WTC11 (cell line): ENCODE data around the gene HMGB1. TPM values are rescaled to one million over a fixed set of nuclear protein-coding genes. Genes with fewer than 3 reads are reported as not detected.

Source experiments
- ATAC-seq: fragments of 200-7000 bp; cut with Tn5 transposase; 2 replicates; pipeline ENCODE4 v1.10.0; 2021; ENCODE audit warnings: mild to moderate bottlenecking, moderate library complexity
- CTCF ChIA-PET: fragments of 300-600 bp; sonication (Branson Sonifier 250); formaldehyde crosslinking; loops from one replicate; lab custom pipeline; 2021; ENCODE audit warnings: antibody characterized with exemption; lab: Charles Lee
- POLR2A ChIA-PET: fragments of 350-600 bp; sonication (Branson Sonifier 250); formaldehyde crosslinking; loops from one replicate; lab custom pipeline; 2021; ENCODE audit warnings: antibody characterized with exemption; lab: Charles Lee
- DNase-seq: peaks from one replicate; pipeline ENCODE4 v3.0.0; 2021; ENCODE audit warnings: low spot score
- H3K27ac Mint-ChIP-seq: 2 replicates; pipeline ENCODE4 v1.8.0; 2021; ENCODE audit warnings: mixed read lengths
- H3K27me3 Mint-ChIP-seq: 2 replicates; pipeline ENCODE4 v1.8.0; 2021; ENCODE audit warnings: low read depth, mild to moderate bottlenecking, moderate library complexity, mixed read lengths
- H3K36me3 Mint-ChIP-seq: 2 replicates; pipeline ENCODE4 v1.8.0; 2021; ENCODE audit warnings: mixed read lengths
- H3K4me1 Mint-ChIP-seq: 2 replicates; pipeline ENCODE4 v1.8.0; 2022; ENCODE audit warnings: mixed read lengths
- H3K4me3 Mint-ChIP-seq: 2 replicates; pipeline ENCODE4 v1.8.0; 2021; ENCODE audit warnings: mild to moderate bottlenecking, moderate library complexity, mixed read lengths
- H3K9me3 Mint-ChIP-seq: 2 replicates; pipeline ENCODE4 v1.8.0; 2021; ENCODE audit warnings: mixed read lengths
- ATF1 ChIP-seq: sonication (generic); formaldehyde crosslinking; IDR thresholded peaks from 2 replicates; pipeline ENCODE4 v1.8.1; 2023; ENCODE audit warnings: mild to moderate bottlenecking, moderate library complexity, missing genetic modification reagents
- CBFB ChIP-seq: sonication (generic); formaldehyde crosslinking; IDR thresholded peaks from 2 replicates; pipeline ENCODE4 v1.8.1; 2022; ENCODE audit warnings: mild to moderate bottlenecking, low read depth, missing genetic modification reagents
- E2F5 ChIP-seq: sonication (generic); formaldehyde crosslinking; IDR thresholded peaks from 2 replicates; pipeline ENCODE4 v1.8.1; 2022; ENCODE audit warnings: mild to moderate bottlenecking, moderate library complexity, missing genetic modification reagents
- ETV6 ChIP-seq: sonication (generic); formaldehyde crosslinking; IDR thresholded peaks from 2 replicates; pipeline ENCODE4 v1.8.1; 2022; ENCODE audit warnings: mild to moderate bottlenecking, missing genetic modification reagents
- FOXJ3 ChIP-seq: sonication (generic); formaldehyde crosslinking; IDR thresholded peaks from 2 replicates; pipeline ENCODE4 v1.9.0; 2021; ENCODE audit warnings: missing genetic modification reagents, mild to moderate bottlenecking, borderline replicate concordance
- NFATC4 ChIP-seq: fragments of 250-450 bp; sonication (Bioruptor Pico); IDR thresholded peaks from 2 replicates; pipeline ENCODE4 v1.9.0; 2021; ENCODE audit warnings: mild to moderate bottlenecking
- NR2C2 ChIP-seq: sonication (generic); formaldehyde crosslinking; IDR thresholded peaks from 2 replicates; pipeline ENCODE4 v1.8.0; 2022; ENCODE audit warnings: mild to moderate bottlenecking, missing genetic modification reagents
- NR3C1 ChIP-seq: sonication (generic); formaldehyde crosslinking; conservative IDR thresholded peaks from 2 replicates; pipeline ENCODE4 v1.8.1; 2023; ENCODE audit warnings: low read depth, mild to moderate bottlenecking, missing genetic modification reagents
- OVOL2 ChIP-seq: fragments of 250-450 bp; sonication (Bioruptor Pico); IDR thresholded peaks from 2 replicates; pipeline ENCODE4 v1.9.0; 2021; ENCODE audit warnings: mild to moderate bottlenecking, borderline replicate concordance
- ZNF232 ChIP-seq: sonication (generic); formaldehyde crosslinking; IDR thresholded peaks from 2 replicates; pipeline ENCODE4 v1.8.0; 2022; ENCODE audit warnings: mild to moderate bottlenecking, missing genetic modification reagents
- ZNF671 ChIP-seq: fragments of 250-450 bp; sonication (Bioruptor Pico); IDR thresholded peaks from 2 replicates; pipeline ENCODE4 v1.8.0; 2021; ENCODE audit warnings: mild to moderate bottlenecking
- total RNA-seq: library from RNA; stranded (reverse); gene quantifications from 3 replicates; pipeline ENCODE4 v1.2.3, GENCODE V29; 2021
- TF ChIP-seq, protein P1 (sequence below): sonication (generic); formaldehyde crosslinking; IDR thresholded peaks from 2 replicates; pipeline ENCODE4 v1.8.0; 2022; ENCODE audit warnings: missing genetic modification reagents
- TF ChIP-seq, protein P2 (sequence below): sonication (generic); formaldehyde crosslinking; IDR thresholded peaks from 2 replicates; pipeline ENCODE4 v1.8.0; 2022; ENCODE audit warnings: mild to moderate bottlenecking, missing genetic modification reagents
- TF ChIP-seq, protein P3 (sequence below): sonication (generic); formaldehyde crosslinking; IDR thresholded peaks from 2 replicates; pipeline ENCODE4 v1.8.1; 2023; ENCODE audit warnings: mild to moderate bottlenecking, missing genetic modification reagents
- TF ChIP-seq, protein P4 (sequence below): fragments of 200-600 bp; IDR thresholded peaks from 2 replicates; pipeline ENCODE4 v1.8.0; 2022; ENCODE audit warnings: antibody characterized with exemption

Gene HMGB1
- total RNA-seq, 1 experiment from 2014 or later, result 640 TPM

DNA sequence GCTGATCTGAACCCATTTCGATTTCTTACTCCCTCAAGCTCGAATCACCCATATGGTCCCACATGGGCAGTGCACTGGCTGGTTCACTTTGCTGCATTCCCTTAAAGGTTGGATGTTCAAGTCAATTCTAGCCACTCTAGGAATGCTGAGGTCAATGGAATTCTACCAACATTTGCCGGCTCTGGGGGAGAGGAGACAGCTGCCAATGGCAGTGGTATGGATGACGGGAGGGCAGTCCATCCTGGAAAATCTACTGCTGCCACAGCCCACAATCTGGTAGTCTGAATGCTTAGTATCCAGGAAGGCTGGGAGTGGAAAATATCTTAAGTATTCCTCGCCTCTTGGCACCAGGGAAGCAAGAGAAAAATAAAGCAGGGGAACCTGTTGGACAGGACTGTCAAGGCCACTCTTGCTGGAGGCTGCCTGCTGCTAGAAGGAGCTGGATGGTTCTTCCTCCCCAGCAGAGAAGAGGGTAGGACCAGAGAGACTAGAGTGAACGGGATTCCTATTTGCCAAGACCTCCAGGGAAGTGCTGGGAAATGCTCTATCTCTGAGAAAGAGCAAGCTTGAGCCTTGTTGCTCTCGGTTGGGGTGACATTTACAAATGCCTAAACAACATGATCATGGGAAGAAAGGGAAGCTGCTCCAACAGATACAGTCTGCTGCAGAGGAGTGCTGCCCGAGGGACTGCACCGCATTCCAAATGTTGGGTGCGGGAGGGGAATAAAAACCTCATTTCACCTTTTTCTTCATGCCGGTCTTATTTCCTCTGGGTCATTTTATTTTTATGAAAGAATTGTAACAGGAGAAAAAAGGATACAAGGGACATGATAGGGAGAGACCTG lies 20.7 kb upstream of the HMGB1 start (continued):
- TF ChIP-seq ZNF671 (CRISPR knock-in tag) (no peak), NR3C1 (CRISPR knock-in tag) (no peak)
- TF ChIP-seq, protein P1, sequence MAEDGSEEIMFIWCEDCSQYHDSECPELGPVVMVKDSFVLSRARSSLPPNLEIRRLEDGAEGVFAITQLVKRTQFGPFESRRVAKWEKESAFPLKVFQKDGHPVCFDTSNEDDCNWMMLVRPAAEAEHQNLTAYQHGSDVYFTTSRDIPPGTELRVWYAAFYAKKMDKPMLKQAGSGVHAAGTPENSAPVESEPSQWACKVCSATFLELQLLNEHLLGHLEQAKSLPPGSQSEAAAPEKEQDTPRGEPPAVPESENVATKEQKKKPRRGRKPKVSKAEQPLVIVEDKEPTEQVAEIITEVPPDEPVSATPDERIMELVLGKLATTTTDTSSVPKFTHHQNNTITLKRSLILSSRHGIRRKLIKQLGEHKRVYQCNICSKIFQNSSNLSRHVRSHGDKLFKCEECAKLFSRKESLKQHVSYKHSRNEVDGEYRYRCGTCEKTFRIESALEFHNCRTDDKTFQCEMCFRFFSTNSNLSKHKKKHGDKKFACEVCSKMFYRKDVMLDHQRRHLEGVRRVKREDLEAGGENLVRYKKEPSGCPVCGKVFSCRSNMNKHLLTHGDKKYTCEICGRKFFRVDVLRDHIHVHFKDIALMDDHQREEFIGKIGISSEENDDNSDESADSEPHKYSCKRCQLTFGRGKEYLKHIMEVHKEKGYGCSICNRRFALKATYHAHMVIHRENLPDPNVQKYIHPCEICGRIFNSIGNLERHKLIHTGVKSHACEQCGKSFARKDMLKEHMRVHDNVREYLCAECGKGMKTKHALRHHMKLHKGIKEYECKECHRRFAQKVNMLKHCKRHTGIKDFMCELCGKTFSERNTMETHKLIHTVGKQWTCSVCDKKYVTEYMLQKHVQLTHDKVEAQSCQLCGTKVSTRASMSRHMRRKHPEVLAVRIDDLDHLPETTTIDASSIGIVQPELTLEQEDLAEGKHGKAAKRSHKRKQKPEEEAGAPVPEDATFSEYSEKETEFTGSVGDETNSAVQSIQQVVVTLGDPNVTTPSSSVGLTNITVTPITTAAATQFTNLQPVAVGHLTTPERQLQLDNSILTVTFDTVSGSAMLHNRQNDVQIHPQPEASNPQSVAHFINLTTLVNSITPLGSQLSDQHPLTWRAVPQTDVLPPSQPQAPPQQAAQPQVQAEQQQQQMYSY, result no peak

GRCh38 chr13:30481241-30481760 lies 15.6 kb upstream of the HMGB1 start:
- Mint-ChIP-seq H3K27me3 (no peaks in the 10 kb centered on the region), H3K36me3 (no peaks in the 10 kb centered on the region)
- CTCF ChIA-PET, result no interaction called here

More at GRCh38 chr13:30481241-30481760, 15.6 kb upstream of the HMGB1 start:
- Mint-ChIP-seq H3K4me1 (peaks cover 44% of the 10 kb centered on the region), H3K9me3 (no peaks in the 10 kb centered on the region), H3K27ac (peak overlapping the region; percentile 22; the same call in 1 of the 2 replicates), H3K4me3 (no peak overlapping the region)
- POLR2A ChIA-PET, result no interaction called here
- no peak for ATAC-seq
- TF ChIP-seq, protein P2, sequence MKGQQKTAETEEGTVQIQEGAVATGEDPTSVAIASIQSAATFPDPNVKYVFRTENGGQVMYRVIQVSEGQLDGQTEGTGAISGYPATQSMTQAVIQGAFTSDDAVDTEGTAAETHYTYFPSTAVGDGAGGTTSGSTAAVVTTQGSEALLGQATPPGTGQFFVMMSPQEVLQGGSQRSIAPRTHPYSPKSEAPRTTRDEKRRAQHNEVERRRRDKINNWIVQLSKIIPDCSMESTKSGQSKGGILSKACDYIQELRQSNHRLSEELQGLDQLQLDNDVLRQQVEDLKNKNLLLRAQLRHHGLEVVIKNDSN (CRISPR knock-in tag), result no peak
- TF ChIP-seq FOXJ3, result no peak
- TF ChIP-seq ETV6, result no peak
- TF ChIP-seq, protein P3, sequence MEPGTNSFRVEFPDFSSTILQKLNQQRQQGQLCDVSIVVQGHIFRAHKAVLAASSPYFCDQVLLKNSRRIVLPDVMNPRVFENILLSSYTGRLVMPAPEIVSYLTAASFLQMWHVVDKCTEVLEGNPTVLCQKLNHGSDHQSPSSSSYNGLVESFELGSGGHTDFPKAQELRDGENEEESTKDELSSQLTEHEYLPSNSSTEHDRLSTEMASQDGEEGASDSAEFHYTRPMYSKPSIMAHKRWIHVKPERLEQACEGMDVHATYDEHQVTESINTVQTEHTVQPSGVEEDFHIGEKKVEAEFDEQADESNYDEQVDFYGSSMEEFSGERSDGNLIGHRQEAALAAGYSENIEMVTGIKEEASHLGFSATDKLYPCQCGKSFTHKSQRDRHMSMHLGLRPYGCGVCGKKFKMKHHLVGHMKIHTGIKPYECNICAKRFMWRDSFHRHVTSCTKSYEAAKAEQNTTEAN, result no peak
- no peak for TF ChIP-seq NR2C2 (CRISPR knock-in tag)
- no peak for TF ChIP-seq ZNF232 (CRISPR knock-in tag)
- no peak for TF ChIP-seq OVOL2 (CRISPR knock-in tag)
- TF ChIP-seq E2F5 (CRISPR knock-in tag), result no peak
- no peak for TF ChIP-seq ATF1
- TF ChIP-seq NFATC4, result no peak
- no peak for TF ChIP-seq CBFB (CRISPR knock-in tag)
- TF ChIP-seq, protein P4, sequence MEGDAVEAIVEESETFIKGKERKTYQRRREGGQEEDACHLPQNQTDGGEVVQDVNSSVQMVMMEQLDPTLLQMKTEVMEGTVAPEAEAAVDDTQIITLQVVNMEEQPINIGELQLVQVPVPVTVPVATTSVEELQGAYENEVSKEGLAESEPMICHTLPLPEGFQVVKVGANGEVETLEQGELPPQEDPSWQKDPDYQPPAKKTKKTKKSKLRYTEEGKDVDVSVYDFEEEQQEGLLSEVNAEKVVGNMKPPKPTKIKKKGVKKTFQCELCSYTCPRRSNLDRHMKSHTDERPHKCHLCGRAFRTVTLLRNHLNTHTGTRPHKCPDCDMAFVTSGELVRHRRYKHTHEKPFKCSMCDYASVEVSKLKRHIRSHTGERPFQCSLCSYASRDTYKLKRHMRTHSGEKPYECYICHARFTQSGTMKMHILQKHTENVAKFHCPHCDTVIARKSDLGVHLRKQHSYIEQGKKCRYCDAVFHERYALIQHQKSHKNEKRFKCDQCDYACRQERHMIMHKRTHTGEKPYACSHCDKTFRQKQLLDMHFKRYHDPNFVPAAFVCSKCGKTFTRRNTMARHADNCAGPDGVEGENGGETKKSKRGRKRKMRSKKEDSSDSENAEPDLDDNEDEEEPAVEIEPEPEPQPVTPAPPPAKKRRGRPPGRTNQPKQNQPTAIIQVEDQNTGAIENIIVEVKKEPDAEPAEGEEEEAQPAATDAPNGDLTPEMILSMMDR, result no peak
- DNase-seq, result no peak
